Measurements from ENCODE around the gene RBL2.

DNA sequence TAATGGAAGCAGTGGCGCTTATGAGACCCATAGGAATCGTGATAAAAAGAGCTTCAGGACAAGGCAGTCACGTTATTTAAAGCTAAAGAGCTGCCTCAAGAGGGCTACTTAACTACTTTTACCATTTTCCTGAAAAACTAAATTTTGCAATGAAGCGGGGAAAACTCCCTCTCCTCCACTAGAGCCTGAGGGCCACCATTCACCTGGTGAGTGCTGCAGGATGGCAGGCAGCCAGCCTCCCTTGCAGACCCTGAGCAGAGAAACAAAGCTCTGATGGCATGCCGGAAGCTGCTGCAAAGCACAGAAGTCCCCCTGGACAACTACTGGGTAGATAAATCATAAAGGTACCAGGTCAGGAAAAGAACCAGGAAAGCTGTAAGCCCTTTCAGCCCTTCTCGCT lies 60.4 kb downstream of the RBL2 start:
- TF ChIP-seq POLR2AphosphoS5 (IDR thresholded peaks at IDR 0.05; ENCODE audit: borderline replicate concordance, low read depth, low read length) (no peak), EZH2 (IDR thresholded peaks at IDR 0.05) (no peak)

Measured in SK-N-MC (cell line).